Adipose tissue (tissue), 3 donors: ENCODE data around the gene ZNF500. TPM values are rescaled to one million over a fixed set of nuclear protein-coding genes. Genes with fewer than 3 reads are reported as not detected.

Experiments
- H3K27ac ChIP-seq: one replicate; pipeline ENCODE4 v1.5.1; 2013; ENCODE audit warnings: low read depth, low read length
- WGBS, 3 donors: extraction: QIAGEN DNeasy Blood & Tissue Kit; methylation state at CpG; one replicate each; pipeline ENCODE4 v1.1.7; 2013; 5-methylcytosine and 5-hydroxymethylcytosine counted together
- polyA plus RNA-seq, 3 donors: library from polyadenylated mRNA; stranded (reverse); fragments of 200-250 nt; gene quantifications; one replicate each; pipeline ENCODE4 v1.2.3, GENCODE V29; 2013
- donor health status: healthy with polysubstance abuse.
- donor health status: Bipolar disorder and iron deficiency.
- donor health status: healthy.

Gene ZNF500
- 1 to 10 TPM; 4.3 to 5.4 (median 4.4) TPM for polyA plus RNA-seq

DNA sequence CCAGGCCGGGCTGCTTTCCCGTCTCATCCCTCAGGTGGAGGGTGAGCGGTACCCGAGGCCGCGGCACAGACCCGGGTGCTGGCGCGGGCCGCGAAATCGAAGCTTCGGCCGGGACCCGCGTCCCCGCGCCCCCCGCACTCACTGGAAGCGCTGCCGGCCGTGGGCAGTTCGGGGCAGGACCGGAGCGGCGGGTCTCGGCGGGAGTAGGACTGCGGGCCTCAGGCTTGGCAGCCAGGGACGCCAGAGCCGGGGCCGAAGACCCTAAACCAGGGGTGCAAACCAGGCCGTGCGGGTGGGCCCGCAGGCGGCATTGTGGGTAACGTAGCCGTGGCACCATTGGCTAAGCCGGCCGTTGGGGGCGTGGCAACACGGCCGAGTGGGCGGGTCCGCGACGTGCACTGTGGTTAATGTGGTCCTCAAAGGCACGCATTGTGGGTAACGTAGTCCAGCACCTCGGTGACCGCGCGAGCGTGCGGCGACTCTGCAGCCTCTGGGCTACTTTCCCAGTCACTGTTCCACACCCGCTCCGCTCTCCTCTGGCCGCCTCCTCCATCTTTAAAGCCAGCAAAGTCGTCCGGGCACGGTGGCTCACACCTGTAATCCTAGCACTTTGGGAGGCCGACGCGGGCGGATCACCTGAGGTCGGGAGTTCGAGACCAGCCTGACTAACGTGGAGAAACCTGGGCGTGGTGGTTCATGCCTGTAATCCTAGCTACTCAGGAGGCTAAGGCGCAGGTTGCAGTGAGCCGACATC, at the start of gene ZNF500:
TSS of gene ZNF500 (minus strand) at position 288 of the 754 bp plus-strand sequence. CDS start 1,184 bp downstream, outside the sequence.
- H3K27ac ChIP-seq: no peak within 1 kb of the TSS
- 3% methylated on average over 72 of the region's 72 CpGs for WGBS, 3 donors

DNA sequence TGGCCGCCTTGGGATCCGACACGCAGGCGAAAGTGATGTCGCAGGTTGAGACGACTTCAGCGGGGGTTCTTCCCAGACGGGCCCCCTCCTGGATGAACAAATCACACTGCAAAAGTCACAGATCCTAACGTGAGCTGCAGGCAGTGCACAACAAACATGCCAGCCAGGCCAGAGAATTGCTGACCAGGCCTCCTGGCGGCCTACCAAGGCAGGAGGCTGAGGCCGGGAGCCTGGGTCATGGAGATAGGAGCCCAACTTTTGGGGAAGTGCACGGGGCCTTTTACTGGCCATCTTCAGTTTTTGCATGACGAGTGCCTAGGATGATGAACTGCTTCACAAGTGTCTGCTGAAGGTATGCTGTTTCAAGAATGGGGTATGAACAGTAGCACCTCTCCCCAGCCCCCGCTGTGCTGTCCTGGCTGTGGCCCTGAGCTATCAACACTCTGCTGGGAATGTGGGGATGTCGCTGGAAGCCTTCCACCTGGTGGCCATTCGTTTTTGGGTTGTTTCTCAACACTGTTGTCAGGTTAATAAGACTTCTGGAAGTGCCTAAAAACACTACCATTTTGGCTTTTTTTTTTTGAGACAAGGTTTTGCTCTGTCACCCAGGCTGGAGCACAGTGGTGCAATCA, 47.7 kb upstream of the ZNF500 start:
- H3K27ac ChIP-seq: no peak overlapping the region

DNA sequence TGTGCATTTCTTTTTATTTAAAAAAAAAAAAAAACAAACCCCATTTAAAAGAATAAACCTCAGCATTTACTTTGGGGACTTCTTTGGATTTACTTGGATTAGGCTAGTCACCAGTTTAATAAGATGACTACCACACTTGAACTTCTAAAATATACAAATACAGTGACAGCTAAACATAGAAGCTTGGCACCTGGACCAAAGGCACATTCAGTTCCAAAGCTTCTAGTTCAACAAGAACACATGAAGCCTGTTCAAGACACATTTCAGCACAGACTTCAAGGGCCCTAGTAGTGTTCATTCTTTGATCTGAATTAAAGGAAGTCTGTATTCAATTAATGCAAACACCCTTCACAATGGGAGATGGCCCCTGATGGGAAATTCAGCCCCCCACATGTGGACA, 47.1 kb upstream of the ZNF500 start:
- H3K27ac ChIP-seq: no peak overlapping the region

More for the DNA sequence above, 47.7 kb upstream of the ZNF500 start:
- WGBS, 3 donors: 81 to 86% (median 85%) methylated on average over 16 of the region's 16 CpGs

DNA sequence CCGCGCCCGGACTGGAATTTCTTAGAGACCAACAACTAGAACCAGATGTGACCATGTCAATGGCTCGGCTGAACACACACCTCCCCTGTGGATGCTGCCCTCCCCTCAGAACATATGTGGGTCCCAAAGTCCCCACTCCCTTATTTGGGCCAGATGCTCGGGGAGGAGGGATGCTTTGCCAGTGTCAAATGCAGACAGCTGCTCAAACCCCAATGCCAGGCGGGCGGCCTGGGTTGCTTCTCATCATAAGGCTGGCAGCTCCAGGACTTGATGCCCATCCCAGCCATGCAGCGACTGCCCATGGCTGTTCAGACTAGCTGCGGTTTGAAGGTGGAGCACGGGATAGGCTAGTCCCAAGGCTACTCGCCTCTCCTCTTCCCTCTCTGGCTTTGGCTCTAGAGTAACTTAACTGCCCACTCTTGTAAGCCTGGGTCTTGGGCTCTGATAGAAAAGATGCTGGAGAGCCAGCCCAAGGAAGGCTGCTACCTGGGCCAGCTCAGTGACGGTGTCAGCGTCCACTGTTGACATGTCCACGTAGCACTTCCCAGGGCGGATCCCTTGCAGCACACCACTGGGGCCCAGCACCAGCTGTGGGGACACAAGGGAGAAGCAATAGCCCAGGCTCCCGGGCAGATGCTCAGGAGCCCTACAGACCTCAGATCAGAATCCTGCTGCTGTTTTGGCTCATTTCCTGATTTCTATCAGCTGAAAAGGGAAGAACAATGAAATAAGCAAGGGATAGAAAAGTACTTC, 46.5 kb upstream of the ZNF500 start:
- H3K27ac ChIP-seq: no peak overlapping the region
- WGBS, 3 donors: 95 to 97% (median 95%) methylated on average over 16 of the region's 16 CpGs

DNA sequence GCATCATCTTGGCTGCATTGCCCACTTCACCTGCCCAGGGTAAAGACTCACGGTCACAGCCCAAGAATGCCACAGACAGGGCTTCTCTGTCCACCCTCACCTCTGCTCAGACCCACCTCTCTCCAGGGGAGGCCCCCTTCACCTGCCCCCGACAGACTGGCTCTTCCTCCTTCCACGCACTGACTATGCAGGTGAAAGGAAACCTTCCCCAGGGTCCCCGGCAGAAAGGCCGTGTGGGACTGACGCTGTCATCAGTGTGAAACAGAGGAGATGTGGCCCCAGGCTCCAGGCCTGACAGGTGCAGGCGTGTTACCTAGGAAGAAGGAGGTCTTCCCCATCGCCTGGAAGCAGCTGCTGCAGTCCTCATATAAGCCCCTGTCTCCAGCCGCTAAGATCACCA, 44.8 kb upstream of the ZNF500 start:
- no peak overlapping the region for H3K27ac ChIP-seq
- WGBS, 3 donors: 91 to 94% (median 92%) methylated on average over 9 of the region's 9 CpGs

DNA sequence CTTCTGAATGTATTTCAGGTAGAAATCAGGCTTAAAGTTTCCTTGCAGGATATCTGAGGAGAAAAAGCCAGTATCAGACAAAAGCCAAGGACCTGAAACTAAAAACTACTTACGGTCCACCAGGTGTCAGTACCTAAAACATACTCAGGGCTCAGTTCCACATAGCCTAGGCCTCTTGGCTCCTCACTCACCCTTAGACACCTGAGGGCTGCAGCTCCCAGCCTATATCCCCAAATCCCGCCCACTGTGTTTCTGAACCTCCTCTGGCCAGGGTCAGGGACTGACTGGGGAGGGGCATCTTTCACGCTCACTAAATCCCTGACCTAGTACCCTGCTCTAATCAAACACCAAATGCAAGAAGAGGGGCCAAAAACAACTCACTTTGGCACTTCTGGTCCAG, 44.3 kb upstream of the ZNF500 start:
- 95 to 99% (median 96%) methylated on average over 3 of the region's 3 CpGs for WGBS, 3 donors
- no peak overlapping the region for H3K27ac ChIP-seq

DNA sequence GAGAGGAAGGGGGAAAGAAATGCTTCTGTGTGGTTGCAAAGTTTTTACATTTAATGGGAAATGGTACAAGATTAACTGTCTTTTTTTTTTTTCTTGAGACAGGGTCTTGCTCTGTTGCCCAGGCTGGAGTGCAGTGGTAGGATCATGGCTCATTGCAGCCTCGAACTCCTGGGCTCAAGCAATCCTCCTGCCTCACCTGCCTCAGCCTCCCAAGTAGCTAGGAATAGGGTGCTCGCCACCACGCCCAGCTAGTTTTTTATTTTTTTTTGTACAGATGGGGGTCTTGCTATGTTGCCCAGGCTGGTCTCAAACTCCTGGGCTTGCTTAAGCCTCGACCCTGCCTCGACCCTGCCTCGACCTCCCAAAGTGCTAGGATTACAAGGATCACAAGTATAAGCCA, 39.3 kb upstream of the ZNF500 start:
- 93 to 97% (median 96%) methylated on average over 6 of the region's 6 CpGs for WGBS, 3 donors
- H3K27ac ChIP-seq: no peak overlapping the region

DNA sequence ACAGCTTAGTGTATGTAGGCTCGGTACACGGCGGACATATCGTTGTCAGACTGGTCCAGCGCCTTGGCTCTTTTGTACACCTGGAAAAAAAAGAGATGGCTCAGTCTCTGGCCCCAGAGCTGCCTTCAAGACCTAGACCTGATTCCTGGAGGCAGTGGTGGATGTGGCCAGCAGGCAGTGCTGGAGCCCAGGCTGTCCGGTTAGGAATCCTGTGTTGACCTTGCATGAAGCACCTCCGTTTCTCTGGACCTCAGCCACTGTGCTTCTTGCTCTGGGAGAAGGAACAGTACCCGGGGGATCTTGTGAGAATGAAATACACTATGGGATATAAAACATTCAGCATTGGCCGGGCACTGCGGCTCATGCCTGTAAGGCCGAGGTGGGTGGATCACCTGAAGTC, 38.3 kb upstream of the ZNF500 start:
- WGBS, 3 donors: 77 to 93% (median 87%) methylated on average over 11 of the region's 11 CpGs
- no peak overlapping the region for H3K27ac ChIP-seq

DNA sequence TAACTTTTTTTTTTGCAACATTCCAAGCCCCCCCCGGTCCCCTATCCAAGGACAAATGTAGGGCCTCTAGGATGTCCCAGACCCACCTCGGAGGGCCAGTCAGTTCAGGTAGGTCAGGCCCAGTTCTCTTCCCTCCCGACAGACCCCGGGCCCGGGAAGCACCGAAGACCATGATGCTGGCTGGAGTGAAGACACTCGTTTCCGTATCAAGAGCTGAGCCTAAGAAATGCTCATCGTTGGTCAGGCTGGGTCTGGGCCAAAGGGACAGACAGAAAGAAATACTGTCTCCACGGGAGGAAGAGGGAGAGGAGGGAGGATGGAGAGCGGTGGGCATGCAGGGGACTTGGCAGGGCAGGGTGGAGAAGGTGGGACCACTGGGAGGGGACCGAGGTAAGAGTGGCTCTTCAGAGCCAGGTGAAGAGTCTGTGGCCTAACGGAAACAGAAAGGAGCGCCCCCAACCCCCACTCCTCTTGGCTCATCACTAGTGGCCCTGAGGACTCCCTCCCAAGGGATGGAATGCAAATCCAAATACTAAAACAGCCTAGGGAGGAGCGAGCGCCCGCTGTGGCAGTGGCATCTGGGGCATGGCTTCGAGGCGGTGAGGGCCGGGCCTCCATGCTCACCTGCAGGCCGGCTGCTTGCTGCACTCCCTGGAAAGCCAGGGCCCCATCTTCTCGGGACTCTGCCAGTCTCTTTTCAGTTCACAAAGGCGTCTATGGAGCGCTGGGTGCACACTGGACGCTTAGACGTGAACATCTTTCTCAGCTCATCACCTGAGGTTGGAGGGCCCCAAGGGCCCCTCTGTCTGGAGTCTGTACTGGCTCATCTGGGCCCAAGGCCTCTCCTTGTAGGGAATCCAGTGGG, 37.2 kb upstream of the ZNF500 start:
- no peak overlapping the region for H3K27ac ChIP-seq
- WGBS, 3 donors: 85 to 89% (median 86%) methylated on average over 26 of the region's 26 CpGs

DNA sequence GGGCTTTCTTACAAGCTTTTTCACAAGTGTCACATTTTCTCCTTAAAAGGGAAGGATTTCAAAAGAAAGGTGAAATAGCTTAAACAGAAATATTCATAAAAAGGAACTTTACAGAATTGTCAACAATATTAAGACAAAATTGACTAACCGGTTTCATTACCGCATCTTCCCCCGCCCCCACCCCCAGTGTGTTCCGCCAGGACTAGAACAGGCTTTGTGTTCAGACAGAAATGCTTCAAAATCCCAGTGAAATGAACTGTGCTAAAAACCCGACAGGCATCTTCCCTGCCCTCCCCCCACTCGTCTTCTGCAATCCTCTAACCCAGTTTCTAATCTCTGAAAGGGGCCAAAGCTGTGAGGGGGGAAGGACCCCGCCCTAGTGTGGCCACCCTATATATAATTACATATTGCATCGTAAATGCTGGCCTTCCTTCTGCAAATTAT, 36.5 kb upstream of the ZNF500 start:
- H3K27ac ChIP-seq: no peak overlapping the region
- 35 to 59% (median 48%) methylated on average over 8 of the region's 8 CpGs for WGBS, 3 donors

DNA sequence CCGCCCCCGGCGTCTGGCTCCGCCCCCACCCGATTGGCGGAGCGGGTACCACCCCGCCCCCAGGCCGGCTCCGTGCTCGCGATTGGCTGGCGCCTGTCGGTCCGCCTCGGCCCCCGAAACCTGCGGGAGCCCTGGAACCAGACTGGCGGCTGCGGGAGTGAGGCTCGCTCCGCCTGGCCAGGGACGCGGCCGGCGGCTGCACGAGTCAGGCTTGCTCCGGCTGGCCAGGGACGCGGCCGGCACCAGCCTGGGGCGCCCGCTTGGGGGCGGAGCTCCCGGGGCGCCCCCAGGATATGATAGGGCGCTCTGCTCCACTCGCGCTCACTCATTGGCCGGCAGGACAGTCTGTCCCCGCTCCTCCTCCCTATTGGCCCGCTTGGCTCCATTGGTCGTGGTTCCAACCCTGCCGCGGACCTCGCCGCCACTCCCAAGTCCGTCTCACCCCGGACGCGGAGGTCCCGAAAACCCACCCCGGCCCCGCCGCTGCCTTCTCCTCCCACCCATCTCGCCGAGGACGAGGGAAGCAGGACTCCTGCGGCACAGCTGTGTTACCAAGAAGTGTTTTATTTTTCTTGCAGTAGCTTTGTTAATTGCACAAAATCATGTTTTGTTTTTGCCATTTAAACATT, 35.8 kb upstream of the ZNF500 start:
- 0 to 1% (median 1%) methylated on average over 47 to 59 of the region's 59 CpGs for WGBS, 3 donors
- H3K27ac ChIP-seq: no peak overlapping the region

DNA sequence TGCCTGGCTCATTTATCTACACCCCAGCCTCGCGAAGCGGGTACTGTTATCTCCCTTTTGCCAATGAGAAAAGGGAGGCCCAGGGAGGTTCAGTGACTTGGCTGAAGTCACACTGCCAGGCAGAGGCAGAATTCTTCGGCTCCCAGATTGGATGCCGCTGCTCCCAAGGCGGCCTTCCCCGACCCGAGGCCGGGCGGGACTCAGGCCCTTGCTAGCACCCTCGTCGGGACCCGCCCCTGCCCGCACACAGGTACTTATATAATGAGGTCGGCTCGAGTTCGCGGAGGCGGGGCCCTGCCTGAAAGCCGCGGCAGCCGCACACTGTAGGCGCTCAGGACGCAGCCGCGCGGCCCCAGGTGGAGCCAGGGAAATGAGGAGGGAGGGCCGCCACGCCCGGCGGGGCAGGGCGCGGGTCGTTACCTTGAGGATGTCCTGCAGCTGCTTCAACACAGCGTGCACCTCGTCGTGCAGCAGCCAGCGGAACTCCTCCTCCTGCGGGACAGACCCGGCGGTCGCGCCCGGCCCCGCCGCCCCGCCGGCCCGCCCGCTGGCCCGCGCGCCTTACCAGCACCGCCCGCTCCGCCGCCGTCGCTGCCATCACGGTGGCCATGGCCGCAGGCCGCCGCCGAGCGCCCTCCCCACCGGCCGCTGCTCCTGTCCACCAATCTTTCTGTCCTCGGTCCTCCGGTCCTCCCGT, 35.1 kb upstream of the ZNF500 start, which contains the start of gene ROGDI:
TSS of gene ROGDI (minus strand) at position 672 of the 697 bp plus-strand sequence. CDS start at position 610, 62 bp downstream.
- H3K27ac ChIP-seq: no peak within 1 kb of the TSS
- WGBS, 3 donors: 1% methylated on average over 48 to 70 of the region's 70 CpGs

DNA sequence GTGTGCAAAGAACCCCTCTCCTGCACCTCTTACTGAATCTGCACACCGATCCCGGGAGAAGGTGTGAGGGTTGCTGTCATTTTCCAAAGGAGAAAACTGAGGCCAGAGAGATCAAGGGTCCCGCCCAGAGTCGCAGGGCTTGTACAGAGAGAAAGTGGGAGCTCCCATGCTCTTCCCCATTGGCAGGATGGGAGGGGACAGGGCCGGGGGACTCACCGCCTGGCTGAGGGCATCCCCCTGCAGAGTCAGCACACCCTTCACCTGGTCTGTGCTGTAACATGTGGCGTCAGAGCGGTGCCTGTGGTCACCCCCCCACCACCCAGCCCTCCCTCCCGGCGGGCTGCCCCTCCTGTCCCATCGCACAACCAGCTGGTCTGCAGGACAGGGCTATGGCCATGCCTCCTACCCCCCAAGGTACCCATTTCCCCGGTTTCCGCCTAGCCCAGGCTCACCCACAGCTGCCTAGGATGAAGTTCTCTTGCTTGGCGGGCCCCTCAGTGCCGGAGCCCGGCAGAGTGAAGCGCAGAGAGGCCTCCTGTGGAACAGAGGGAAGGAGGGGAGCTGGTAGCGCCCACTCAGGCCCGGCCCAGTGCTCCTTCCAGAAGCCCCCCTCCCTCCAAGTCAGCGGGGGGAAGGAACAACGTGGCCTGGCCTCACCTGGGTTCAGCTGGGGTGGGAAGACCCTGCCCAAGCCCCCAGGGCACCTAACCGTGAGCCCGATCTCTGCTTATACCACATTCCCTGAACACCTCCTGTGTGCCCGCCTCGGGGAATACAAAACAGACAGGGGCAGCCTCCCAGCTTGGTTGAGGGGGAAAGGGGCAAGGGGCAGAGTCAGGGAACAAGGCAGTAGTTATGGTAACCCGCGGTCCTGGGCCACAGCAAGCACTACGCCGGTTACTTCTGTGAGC, 34.3 kb upstream of the ZNF500 start:
- H3K27ac ChIP-seq: no peak overlapping the region
- 36 to 54% (median 47%) methylated on average over 25 to 29 of the region's 29 CpGs for WGBS, 3 donors

DNA sequence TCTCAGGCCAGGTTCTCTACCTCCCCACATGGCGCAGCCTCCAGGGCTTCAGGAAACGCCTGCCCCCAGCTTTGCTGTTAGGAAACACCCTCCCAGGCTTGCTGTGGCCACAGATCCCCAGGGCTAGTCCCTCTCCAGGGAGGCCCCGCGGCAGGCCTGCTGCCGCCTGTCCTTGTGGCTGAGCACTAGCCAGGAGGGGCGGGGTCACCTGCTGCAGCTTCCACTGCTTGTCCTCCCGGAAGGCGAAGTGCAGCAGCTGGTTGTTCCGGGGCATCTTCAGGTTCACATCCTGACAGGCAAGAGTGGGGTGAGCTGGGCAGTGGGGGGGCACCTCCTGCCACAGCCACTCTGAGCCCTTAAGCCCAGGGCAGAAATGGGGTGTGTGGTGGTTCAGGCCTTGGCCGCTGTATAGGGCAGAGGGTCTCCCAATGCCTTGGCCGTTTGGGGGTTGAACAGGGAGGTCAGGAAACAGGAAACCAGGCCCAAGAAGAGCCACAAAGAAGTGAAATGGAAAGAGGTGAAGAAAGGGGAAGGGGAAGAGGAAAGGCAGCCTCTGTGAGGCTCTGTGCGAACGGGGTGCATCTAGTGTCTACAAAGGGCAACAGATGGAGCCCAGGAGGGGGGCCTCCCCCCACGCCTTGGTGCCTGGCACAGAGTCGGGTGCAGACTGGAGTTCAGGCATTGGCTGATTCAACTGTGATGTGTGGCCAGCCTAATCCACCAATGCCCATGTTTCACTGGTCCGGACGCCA, 33.5 kb upstream of the ZNF500 start:
- WGBS, 3 donors: 49 to 57% (median 55%) methylated on average over 17 of the region's 17 CpGs
- no peak overlapping the region for H3K27ac ChIP-seq

DNA sequence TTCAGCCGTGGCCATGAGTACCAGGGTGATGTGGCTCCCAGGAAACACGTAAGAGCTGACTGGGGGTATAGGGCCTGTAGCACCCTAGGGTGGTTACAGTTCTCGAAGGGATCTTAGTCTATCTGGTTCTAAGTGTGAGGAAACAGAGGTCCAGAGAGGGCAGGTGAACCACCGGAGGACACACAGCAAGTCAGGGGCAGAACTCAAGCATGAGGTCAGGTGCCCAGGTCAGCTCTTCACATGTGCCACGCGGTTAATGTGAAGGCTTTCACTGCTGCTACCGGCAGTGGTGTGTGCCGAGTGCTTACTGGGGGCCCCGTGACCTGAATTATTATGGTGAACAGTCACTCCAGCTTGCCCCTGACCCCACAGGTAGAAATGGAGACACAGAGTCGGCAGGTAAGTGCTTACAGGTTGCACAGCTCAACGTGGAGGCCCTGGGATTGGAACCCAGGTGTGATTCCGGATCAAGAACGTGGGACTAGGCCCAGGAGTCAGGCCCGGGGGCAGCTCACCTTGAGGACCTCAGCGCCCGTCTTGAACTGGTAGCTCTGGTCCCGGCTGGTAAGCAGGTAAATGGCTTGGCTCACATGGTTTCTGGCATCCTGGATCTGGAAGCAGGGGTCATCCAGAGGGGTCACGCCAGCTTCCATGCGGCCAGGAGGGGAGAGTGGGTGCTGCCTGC, 32.4 kb upstream of the ZNF500 start:
- 90 to 94% (median 93%) methylated on average over 19 of the region's 19 CpGs for WGBS, 3 donors
- no peak overlapping the region for H3K27ac ChIP-seq
